Measurements from ENCODE around the gene TMEM44. TPM values are rescaled to one million over a fixed set of nuclear protein-coding genes. Genes with fewer than 3 reads are reported as not detected.

TMEM44 gene
- total and polyA plus RNA-seq, 9 of the 15 experiments (the other 6 are each of a cell fraction or from before 2014, with no cell fraction given), result 0.53 to 18.1 (median 11.3) TPM

- intact Hi-C loops (cut with micrococcal nuclease), result no loop called here
Measured at GRCh38 chr3:194664857-194665256, 31.6 kb upstream of the TMEM44 start.

More at GRCh38 chr3:194664857-194665256, 31.6 kb upstream of the TMEM44 start:
- Histone ChIP-seq H3K79me2 (ENCODE audit: control insufficient read depth, insufficient read depth, low read length) (peaks cover 8% of the 10 kb centered on the region), H3K9me1 (ENCODE audit: control insufficient read depth, insufficient read depth, low read length) (no peaks in the 10 kb centered on the region), H3K4me3 (no peak overlapping the region), H3K36me3 (ENCODE audit: control insufficient read depth, insufficient read depth, low read length) (peaks cover 75% of the 10 kb centered on the region), H3K27ac (ENCODE audit: extremely low read depth, low read depth, low read length) (no peak overlapping the region), H3K4me2 (ENCODE audit: insufficient read depth, low read length) (no peak overlapping the region), H3K9ac (ENCODE audit: insufficient read depth in 1 of 2, low read depth in 2 of 2, low read length in 2 of 2) (no peak overlapping the region), H2AFZ (ENCODE audit: low read depth, low read length) (no peak overlapping the region), H3K9me3 (replicated peaks; ENCODE audit: control insufficient read depth, insufficient read depth, low read depth, low read length) (no peaks in the 10 kb centered on the region), H3K27me3 (ENCODE audit: control insufficient read depth in 2 of 2, insufficient read depth in 2 of 2, low read length in 2 of 2) (no peaks in the 10 kb centered on the region), H3K4me1 (replicated peaks in 1 of 2; ENCODE audit: control insufficient read depth in 2 of 2, insufficient read depth in 2 of 2, low read length in 2 of 2) (no peaks in the 10 kb centered on the region), H4K20me1 (replicated peaks; ENCODE audit: control insufficient read depth, insufficient read depth, low read length) (no peaks in the 10 kb centered on the region; the same call in 1 of the 2 replicates)
- DNase-seq (ENCODE audit: extremely low read depth in 1 of 4, low spot score in 3 of 4) (no peak), ATAC-seq (no peak), FAIRE-seq (no peak)
- CTCF ChIA-PET (ENCODE audit: low intra/inter-chr PET ratio), result no interaction called here
- BruUV-seq (replicated peaks), result no TSS peak
- TF ChIP-seq SAFB2 (IDR thresholded peaks at IDR 0.05; ENCODE audit: borderline replicate concordance, low read depth, low read length, severe bottlenecking) (no peak), SNRNP70 (optimal IDR thresholded peaks at IDR 0.05; ENCODE audit: low read depth, low read length) (no peak), CXXC5 (CRISPR knock-in tag; IDR thresholded peaks at IDR 0.05) (no peak), SMC3 (conservative IDR thresholded peaks at IDR 0.05; ENCODE audit: insufficient read depth, low read depth, low read length) (no peak), ZBTB1 (CRISPR knock-in tag; IDR thresholded peaks at IDR 0.05; ENCODE audit: borderline replicate concordance, low read depth) (no peak), RBM34 (IDR thresholded peaks at IDR 0.05; ENCODE audit: borderline replicate concordance, insufficient read depth, low read length) (no peak), ZNF75A (CRISPR knock-in tag; IDR thresholded peaks at IDR 0.05) (no peak), YY1 (IDR thresholded peaks at IDR 0.05; ENCODE audit: borderline replicate concordance in 1 of 3, control insufficient read depth in 1 of 3, extremely low read depth in 1 of 3, insufficient read depth in 3 of 3, insufficient read length in 1 of 3, insufficient replicate concordance in 2 of 3, low read depth in 1 of 3, low read length in 2 of 3) (no peak), GABPB1 (CRISPR knock-in tag; IDR thresholded peaks at IDR 0.05) (no peak)
- TF ChIP-seq, protein P1, sequence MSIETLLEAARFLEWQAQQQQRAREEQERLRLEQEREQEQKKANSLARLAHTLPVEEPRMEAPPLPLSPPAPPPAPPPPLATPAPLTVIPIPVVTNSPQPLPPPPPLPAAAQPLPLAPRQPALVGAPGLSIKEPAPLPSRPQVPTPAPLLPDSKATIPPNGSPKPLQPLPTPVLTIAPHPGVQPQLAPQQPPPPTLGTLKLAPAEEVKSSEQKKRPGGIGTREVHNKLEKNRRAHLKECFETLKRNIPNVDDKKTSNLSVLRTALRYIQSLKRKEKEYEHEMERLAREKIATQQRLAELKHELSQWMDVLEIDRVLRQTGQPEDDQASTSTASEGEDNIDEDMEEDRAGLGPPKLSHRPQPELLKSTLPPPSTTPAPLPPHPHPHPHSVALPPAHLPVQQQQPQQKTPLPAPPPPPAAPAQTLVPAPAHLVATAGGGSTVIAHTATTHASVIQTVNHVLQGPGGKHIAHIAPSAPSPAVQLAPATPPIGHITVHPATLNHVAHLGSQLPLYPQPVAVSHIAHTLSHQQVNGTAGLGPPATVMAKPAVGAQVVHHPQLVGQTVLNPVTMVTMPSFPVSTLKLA (conservative IDR thresholded peaks at IDR 0.05), result no peak
- POLR2A ChIA-PET, result no interaction called here
- WGBS (ENCODE audit: insufficient coverage, low coverage, missing lambda C conversion rate), result 69% methylated on average over 7 of the region's 7 CpGs
- in situ Hi-C loops (cut with MboI), result no loop called here
